Heart left ventricle (tissue), 13 donors: Measurements from ENCODE around the gene PCNX4.

Experiments
- POLR2A ChIP-seq, 2 donors: fragments of 450-650 bp; IDR thresholded peaks; one replicate each; pipeline ENCODE4 v1.6.1; 2017; ENCODE audit warnings: antibody characterized with exemption in 2 of 2, mild to moderate bottlenecking in 2 of 2, moderate library complexity in 2 of 2
- TF ChIP-seq, protein P1 (sequence below), 12 donors: fragments of 200-600 bp; sonication (generic) in 4 of 12; IDR thresholded peaks; one replicate each; pipeline versions ENCODE4 v1.5.0 to v1.8.0; 2018 to 2022; ENCODE audit warnings: antibody characterized with exemption in 12 of 12, mild to moderate bottlenecking in 5 of 12
- donor health status: ischemic (EF 13 %, LVEDD 7.1; RV severe dilation, severe dysfunction).
- donor health status: DM: no; HTN: yes; CAD: no.
- donor health status: DM: no; HTN: no; CAD: no.
- donor health status: ischemic (EF 25% LVEDD 6.9; RV normal size, moderate dysfunction).
- donor health status: ischemic (EF 25% LVEDD 5.7; RV mildly dilated, moderate dysfunction).
- donor health status: ischemic (EF 35%, LVEDD 5.7; RV mildly dilated, moderate dysfunction).
- donor health status: nonischemic (EF 11% LVEDD 7.7; RV severe dilation, severe dysfunction).
- donor health status: DM: yes; HTN: yes; CAD: no.
- donor health status: PGD.
- donor health status: ischemic (EF 29% LVEDD 5.4; RV normal size, mild dysfunction).
- donor health status: nonischemic (EF 23%, LVEDD 6.1; RV moderate dilation, normal function).

DNA sequence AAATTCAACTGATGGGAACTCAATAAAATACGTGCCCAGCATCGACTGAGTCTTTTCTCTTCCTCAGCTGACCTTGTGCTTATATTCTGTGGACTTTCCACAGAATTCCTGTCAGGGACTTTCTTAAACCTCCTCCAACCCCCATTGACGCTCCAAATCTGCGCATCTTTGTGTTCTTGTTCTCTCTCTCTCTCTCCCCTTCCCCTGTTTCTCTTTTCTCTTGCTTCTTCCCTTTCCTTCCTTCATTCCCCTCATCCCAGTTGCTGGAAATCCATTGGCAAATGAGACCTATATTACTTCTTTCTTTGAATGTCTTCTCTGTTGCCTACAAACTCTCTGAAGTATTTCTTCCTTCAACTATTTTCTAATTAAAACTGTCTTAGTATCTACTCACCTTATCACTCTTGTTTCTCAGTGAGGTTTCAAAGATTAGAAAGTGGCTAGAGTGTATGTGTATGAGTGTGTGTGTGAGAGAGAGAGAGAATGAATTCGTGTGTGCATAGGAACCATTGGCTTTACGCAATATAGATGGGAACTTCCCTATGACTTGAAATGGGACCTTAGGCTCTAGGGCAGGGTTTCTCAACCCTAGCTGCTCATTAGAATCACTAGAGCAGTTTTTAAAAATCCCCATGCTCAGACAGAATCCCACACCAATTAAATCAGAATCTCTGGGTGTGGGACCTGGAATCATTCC is 115.3 kb downstream of the PCNX4 start:
- TF ChIP-seq, protein P1, sequence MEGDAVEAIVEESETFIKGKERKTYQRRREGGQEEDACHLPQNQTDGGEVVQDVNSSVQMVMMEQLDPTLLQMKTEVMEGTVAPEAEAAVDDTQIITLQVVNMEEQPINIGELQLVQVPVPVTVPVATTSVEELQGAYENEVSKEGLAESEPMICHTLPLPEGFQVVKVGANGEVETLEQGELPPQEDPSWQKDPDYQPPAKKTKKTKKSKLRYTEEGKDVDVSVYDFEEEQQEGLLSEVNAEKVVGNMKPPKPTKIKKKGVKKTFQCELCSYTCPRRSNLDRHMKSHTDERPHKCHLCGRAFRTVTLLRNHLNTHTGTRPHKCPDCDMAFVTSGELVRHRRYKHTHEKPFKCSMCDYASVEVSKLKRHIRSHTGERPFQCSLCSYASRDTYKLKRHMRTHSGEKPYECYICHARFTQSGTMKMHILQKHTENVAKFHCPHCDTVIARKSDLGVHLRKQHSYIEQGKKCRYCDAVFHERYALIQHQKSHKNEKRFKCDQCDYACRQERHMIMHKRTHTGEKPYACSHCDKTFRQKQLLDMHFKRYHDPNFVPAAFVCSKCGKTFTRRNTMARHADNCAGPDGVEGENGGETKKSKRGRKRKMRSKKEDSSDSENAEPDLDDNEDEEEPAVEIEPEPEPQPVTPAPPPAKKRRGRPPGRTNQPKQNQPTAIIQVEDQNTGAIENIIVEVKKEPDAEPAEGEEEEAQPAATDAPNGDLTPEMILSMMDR (IDR thresholded peaks at IDR 0.05): no peak
- TF ChIP-seq POLR2A (IDR thresholded peaks at IDR 0.05): no peak
